DOHH2 (cell line): ENCODE data around the gene NF1.

ENCODE experiments used
- CTCF ChIP-seq: fragments of 200-600 bp; sonication (generic); IDR thresholded peaks from one replicate; pipeline ENCODE4 v1.5.1; 2014; ENCODE audit warnings: antibody characterized with exemption, mild to moderate bottlenecking, low read depth, low read length; ENCODE audit not compliant: poor library complexity, severe bottlenecking
- EZH2phosphoT487 ChIP-seq: fragments of 200-600 bp; sonication (generic); IDR thresholded peaks from 2 replicates; pipeline ENCODE4 v1.6.1; 2017; ENCODE audit warnings: borderline replicate concordance, mild to moderate bottlenecking, antibody characterized with exemption, low read length, moderate library complexity, mixed read lengths

- peak; percentile 29 for TF ChIP-seq CTCF
- TF ChIP-seq EZH2phosphoT487, result no peak
Measured at GRCh38 chr17:31415004-31415454, 320.3 kb downstream of the NF1 start.
